Measurements from ENCODE around the gene PPP2R5C. TPM values are rescaled to one million over a fixed set of nuclear protein-coding genes. Genes with fewer than 3 reads are reported as not detected.

Gene PPP2R5C
- total and polyA plus RNA-seq, 7 donors, result 90.2 to 175 (median 131) TPM

GRCh38 chr14:101732118-101732517 is 29.4 kb upstream of the PPP2R5C start:
- TF ChIP-seq EP300 (IDR thresholded peaks at IDR 0.05), result no peak
- TF ChIP-seq, protein P1, sequence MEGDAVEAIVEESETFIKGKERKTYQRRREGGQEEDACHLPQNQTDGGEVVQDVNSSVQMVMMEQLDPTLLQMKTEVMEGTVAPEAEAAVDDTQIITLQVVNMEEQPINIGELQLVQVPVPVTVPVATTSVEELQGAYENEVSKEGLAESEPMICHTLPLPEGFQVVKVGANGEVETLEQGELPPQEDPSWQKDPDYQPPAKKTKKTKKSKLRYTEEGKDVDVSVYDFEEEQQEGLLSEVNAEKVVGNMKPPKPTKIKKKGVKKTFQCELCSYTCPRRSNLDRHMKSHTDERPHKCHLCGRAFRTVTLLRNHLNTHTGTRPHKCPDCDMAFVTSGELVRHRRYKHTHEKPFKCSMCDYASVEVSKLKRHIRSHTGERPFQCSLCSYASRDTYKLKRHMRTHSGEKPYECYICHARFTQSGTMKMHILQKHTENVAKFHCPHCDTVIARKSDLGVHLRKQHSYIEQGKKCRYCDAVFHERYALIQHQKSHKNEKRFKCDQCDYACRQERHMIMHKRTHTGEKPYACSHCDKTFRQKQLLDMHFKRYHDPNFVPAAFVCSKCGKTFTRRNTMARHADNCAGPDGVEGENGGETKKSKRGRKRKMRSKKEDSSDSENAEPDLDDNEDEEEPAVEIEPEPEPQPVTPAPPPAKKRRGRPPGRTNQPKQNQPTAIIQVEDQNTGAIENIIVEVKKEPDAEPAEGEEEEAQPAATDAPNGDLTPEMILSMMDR (IDR thresholded peaks at IDR 0.05), result no peak
- no peak for TF ChIP-seq POLR2AphosphoS5 (IDR thresholded peaks at IDR 0.05)
- no peak for TF ChIP-seq POLR2A (IDR thresholded peaks at IDR 0.05)
- no peak overlapping the region for H3K4me3 ChIP-seq
- peaks cover 0 to 8% (median 4%) of the 10 kb centered on the region in 4 donors for H3K4me1 ChIP-seq
- DNase-seq, result no peak
- WGBS, 2 donors, result 49 to 66% methylated on average over 5 of the region's 5 CpGs
- H3K27ac ChIP-seq, result peak overlapping the region in 1 of 4 donors; percentile 57
- no peaks in the 10 kb centered on the region for H3K9me3 ChIP-seq
- H3K27me3 ChIP-seq, result peaks cover 0 to 10% (median 0%) of the 10 kb centered on the region in 3 donors
- intact Hi-C loops (cut with DNase I), result no loop called here
- no peaks in the 10 kb centered on the region for H3K36me3 ChIP-seq

GRCh38 chr14:101733211-101733610 is 28.3 kb upstream of the PPP2R5C start:
- Histone ChIP-seq H3K27me3 (peaks cover 0 to 10% (median 0%) of the 10 kb centered on the region in 3 donors), H3K4me1 (peaks cover 0 to 8% (median 4%) of the 10 kb centered on the region in 4 donors), H3K4me3 (no peak overlapping the region), H3K27ac (no peak overlapping the region), H3K36me3 (no peaks in the 10 kb centered on the region), H3K9me3 (no peaks in the 10 kb centered on the region)
- DNase-seq, result no peak
- intact Hi-C loops (cut with DNase I), result no loop called here
- TF ChIP-seq POLR2A (IDR thresholded peaks at IDR 0.05) (no peak), POLR2AphosphoS5 (IDR thresholded peaks at IDR 0.05) (no peak), EP300 (IDR thresholded peaks at IDR 0.05) (no peak)
- TF ChIP-seq, protein P1 (IDR thresholded peaks at IDR 0.05), result no peak
- 92 to 95% methylated on average over 4 of the region's 4 CpGs for WGBS, 2 donors

GRCh38 chr14:101734246-101734847 is 27.2 kb upstream of the PPP2R5C start:
- 91 to 94% methylated on average over 16 of the region's 16 CpGs for WGBS, 2 donors
- H3K27me3 ChIP-seq, result peaks cover 0 to 10% (median 0%) of the 10 kb centered on the region in 3 donors
- no peak overlapping the region for H3K27ac ChIP-seq
- no peak overlapping the region for H3K4me3 ChIP-seq
- intact Hi-C loops (cut with DNase I), result no loop called here
- H3K36me3 ChIP-seq, result no peaks in the 10 kb centered on the region
- H3K9me3 ChIP-seq, result no peaks in the 10 kb centered on the region
- DNase-seq, result no peak
- peaks cover 0 to 8% (median 4%) of the 10 kb centered on the region in 4 donors for H3K4me1 ChIP-seq
- TF ChIP-seq POLR2A (IDR thresholded peaks at IDR 0.05) (no peak), EP300 (IDR thresholded peaks at IDR 0.05) (no peak), POLR2AphosphoS5 (IDR thresholded peaks at IDR 0.05) (no peak)
- TF ChIP-seq, protein P1 (IDR thresholded peaks at IDR 0.05), result no peak

GRCh38 chr14:101735453-101735852 is 26.1 kb upstream of the PPP2R5C start:
- no peak for DNase-seq
- intact Hi-C loops (cut with DNase I), result no loop called here
- WGBS, 2 donors, result 90 to 93% methylated on average over 7 of the region's 7 CpGs

More at GRCh38 chr14:101735453-101735852, 26.1 kb upstream of the PPP2R5C start:
- H3K9me3 ChIP-seq, result peaks cover 0 to 4% (median 0%) of the 10 kb centered on the region in 4 donors
- H3K27ac ChIP-seq, result no peak overlapping the region
- TF ChIP-seq POLR2A (IDR thresholded peaks at IDR 0.05) (no peak), EP300 (IDR thresholded peaks at IDR 0.05) (no peak), POLR2AphosphoS5 (IDR thresholded peaks at IDR 0.05) (no peak)
- TF ChIP-seq, protein P1 (IDR thresholded peaks at IDR 0.05), result no peak
- H3K27me3 ChIP-seq, result peaks cover 0 to 10% (median 0%) of the 10 kb centered on the region in 3 donors
- H3K4me1 ChIP-seq, result peaks cover 0 to 8% (median 4%) of the 10 kb centered on the region in 4 donors
- H3K36me3 ChIP-seq, result no peaks in the 10 kb centered on the region
- no peak overlapping the region for H3K4me3 ChIP-seq
